ENCODE data around the gene ITPK1. TPM values are rescaled to one million over a fixed set of nuclear protein-coding genes. Genes with fewer than 3 reads are reported as not detected.
"Not testable (repeated sequence)": the region's sequence is repeated elsewhere in the genome, so short reads cannot be mapped to it uniquely, and the experiment has no call there.

The ITPK1 gene
- total RNA-seq, 4 donors from 2014 or later = 64.8 to 235 (median 128) TPM

DNA sequence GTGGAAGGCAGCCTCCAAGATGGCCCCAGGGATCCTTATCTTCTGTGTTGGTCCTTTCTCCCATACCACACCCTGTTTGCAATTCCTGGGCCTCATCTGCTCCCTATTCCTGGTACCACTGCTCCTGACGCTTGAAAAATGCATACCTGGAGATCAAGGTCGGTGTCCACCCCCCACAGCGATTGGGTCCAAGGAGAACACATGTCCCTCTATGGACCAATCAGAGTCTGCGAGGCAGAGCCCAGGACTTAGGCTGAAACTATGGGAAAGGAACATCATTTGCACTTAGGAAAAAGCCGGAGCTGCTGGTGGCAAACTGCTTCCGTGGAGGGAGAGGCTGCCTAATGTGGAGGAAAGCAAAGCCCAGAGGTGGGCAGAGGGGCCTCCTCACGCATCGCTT, 33.3 kb upstream of the ITPK1 start:
- TF ChIP-seq CTCF (IDR thresholded peaks at IDR 0.05) = no peak
- intact Hi-C loops (cut with DNase I; ENCODE audit: low total_unique reads) (no loop called here), in situ Hi-C loops (cut with MboI; ENCODE audit: low pct_ligation_motif_present in 1 of 4, low pct_unique_long_range_greater_than_20kb in 1 of 4, low sequenced_read_pairs in 3 of 4) (loop anchor here in 1 of 4 donors (10.0 kb wide), 1 partner anchor 194 kb away; no protein-coding TSS in a partner anchor)
- H3K4me3 ChIP-seq = no peak overlapping the region
- no peaks in the 10 kb centered on the region for H3K27me3 ChIP-seq
- H3K27ac ChIP-seq = no peak overlapping the region
- WGBS, 2 donors (ENCODE audit: low coverage in 1 of 2) = 95% methylated on average over 4 to 8 of the region's 8 CpGs
- DNase-seq = no peak
- no peaks in the 10 kb centered on the region for H3K9me3 ChIP-seq
- H3K36me3 ChIP-seq = no peaks in the 10 kb centered on the region
- H3K4me1 ChIP-seq = peaks cover 0 to 14% (median 5%) of the 10 kb centered on the region in 4 donors

GRCh38 chr14:93146119-93146518, 30.4 kb upstream of the ITPK1 start:
- WGBS, 2 donors (ENCODE audit: low coverage in 1 of 2) = 64 to 93% methylated on average over 3 to 9 of the region's 9 CpGs
- no peak for TF ChIP-seq POLR2AphosphoS5 (IDR thresholded peaks at IDR 0.05)
- TF ChIP-seq EP300 (IDR thresholded peaks at IDR 0.05; ENCODE audit: low read depth) = no peak
- no peak for TF ChIP-seq POLR2A (IDR thresholded peaks at IDR 0.05)
- no peak for TF ChIP-seq CTCF (IDR thresholded peaks at IDR 0.05)
- Histone ChIP-seq H3K36me3 (no peaks in the 10 kb centered on the region), H3K27me3 (no peaks in the 10 kb centered on the region), H3K4me3 (no peak overlapping the region), H3K4me1 (peaks cover 0 to 12% (median 2%) of the 10 kb centered on the region in 4 donors), H3K9me3 (no peaks in the 10 kb centered on the region), H3K27ac (no peak overlapping the region)
- in situ Hi-C loops (cut with MboI; ENCODE audit: low pct_ligation_motif_present in 1 of 4, low pct_unique_long_range_greater_than_20kb in 1 of 4, low sequenced_read_pairs in 3 of 4) = loop anchor here in 1 of 4 donors (10.0 kb wide), 1 partner anchor 191 kb away; no protein-coding TSS in a partner anchor
- intact Hi-C loops (cut with DNase I; ENCODE audit: low total_unique reads) = no loop called here
- DNase-seq = no peak

GRCh38 chr14:93142854-93143652, 27.3 kb upstream of the ITPK1 start:
- Histone ChIP-seq H3K36me3 (no peaks in the 10 kb centered on the region), H3K4me1 (peaks cover 0 to 7% (median 5%) of the 10 kb centered on the region in 4 donors), H3K27me3 (no peaks in the 10 kb centered on the region), H3K27ac (no peak overlapping the region), H3K4me3 (no peak overlapping the region), H3K9me3 (no peaks in the 10 kb centered on the region)
- intact Hi-C loops (cut with DNase I; ENCODE audit: low total_unique reads) = no loop called here
- 67 to 72% methylated on average over 5 to 12 of the region's 13 CpGs for WGBS, 2 donors (ENCODE audit: low coverage in 1 of 2)
- TF ChIP-seq POLR2A (IDR thresholded peaks at IDR 0.05) = no peak
- TF ChIP-seq POLR2AphosphoS5 (IDR thresholded peaks at IDR 0.05) = no peak
- no peak for TF ChIP-seq CTCF (IDR thresholded peaks at IDR 0.05)
- no peak for TF ChIP-seq EP300 (IDR thresholded peaks at IDR 0.05; ENCODE audit: low read depth)
- DNase-seq = no peak
- in situ Hi-C loops (cut with MboI; ENCODE audit: low pct_ligation_motif_present in 1 of 4, low pct_unique_long_range_greater_than_20kb in 1 of 4, low sequenced_read_pairs in 3 of 4) = loop anchor here in 2 of 4 donors (5.0 to 10.0 kb wide), 2 partner anchors 188 to 191 kb away; no protein-coding TSS in a partner anchor

- H3K4me3 ChIP-seq = no peak overlapping the region
- H3K4me1 ChIP-seq = peaks cover 0 to 36% (median 16%) of the 10 kb centered on the region in 4 donors
- DNase-seq = peak; percentile 88
- in situ Hi-C loops (cut with MboI; ENCODE audit: low pct_ligation_motif_present in 1 of 4, low pct_unique_long_range_greater_than_20kb in 1 of 4, low sequenced_read_pairs in 3 of 4) = loop anchor here in 2 of 4 donors (10.0 kb wide), 2 partner anchors 183 to 193 kb away; no protein-coding TSS in a partner anchor
- intact Hi-C loops (cut with DNase I; ENCODE audit: low total_unique reads) = loop anchor here (2.0 kb wide), 1 partner anchor 187 kb away; no protein-coding TSS in a partner anchor
- H3K9me3 ChIP-seq = no peaks in the 10 kb centered on the region
- TF ChIP-seq CTCF (IDR thresholded peaks at IDR 0.05) = peak in 4 of 5 experiments; percentile 19 to 58 (median 40)
- TF ChIP-seq EP300 (IDR thresholded peaks at IDR 0.05; ENCODE audit: low read depth) = no peak
- TF ChIP-seq POLR2A (IDR thresholded peaks at IDR 0.05) = no peak
- peak in 2 of 3 donors; percentile 38 to 53 for TF ChIP-seq POLR2AphosphoS5 (IDR thresholded peaks at IDR 0.05)
- WGBS, 2 donors (ENCODE audit: low coverage in 1 of 2) = 46 to 49% methylated on average over 9 to 17 of the region's 17 CpGs
- H3K27ac ChIP-seq = no peak overlapping the region
- H3K36me3 ChIP-seq = no peaks in the 10 kb centered on the region
- no peaks in the 10 kb centered on the region for H3K27me3 ChIP-seq
Observed at GRCh38 chr14:93137864-93138263, 22.1 kb upstream of the ITPK1 start.

GRCh38 chr14:93136508-93136907, 20.8 kb upstream of the ITPK1 start:
- H3K27ac ChIP-seq; H3K4me3 ChIP-seq; H3K36me3 ChIP-seq; DNase-seq; intact Hi-C loops (cut with DNase I; ENCODE audit: low total_unique reads); H3K27me3 ChIP-seq; H3K9me3 ChIP-seq: not testable (repeated sequence)
- in situ Hi-C loops (cut with MboI; ENCODE audit: low pct_ligation_motif_present in 1 of 4, low pct_unique_long_range_greater_than_20kb in 1 of 4, low sequenced_read_pairs in 3 of 4) = loop anchor here in 2 of 4 donors (10.0 kb wide), 2 partner anchors 182 to 192 kb away; no protein-coding TSS in a partner anchor
- WGBS, 2 donors (ENCODE audit: low coverage in 1 of 2) = 80% methylated on average over 1 to 13 of the region's 13 CpGs
- H3K4me1 ChIP-seq = peaks cover 0 to 43% (median 18%) of the 10 kb centered on the region in 4 donors

All from transverse colon (tissue), 4 donors.